PFSK-1 (cell line): ENCODE results near the gene SGIP1.

Source experiments
- POLR2AphosphoS5 ChIP-seq: IDR thresholded peaks from 2 replicates; pipeline ENCODE4 v1.6.1; 2012; ENCODE audit warnings: low read depth, mild to moderate bottlenecking, control low read depth, low read length, moderate library complexity
- SIN3A ChIP-seq: IDR thresholded peaks from 2 replicates; pipeline ENCODE4 v1.6.1; 2012; ENCODE audit warnings: mild to moderate bottlenecking, low read length, moderate library complexity, borderline replicate concordance; ENCODE audit not compliant: insufficient read depth
- TAF1 ChIP-seq: IDR thresholded peaks from 2 replicates; pipeline ENCODE4 v1.6.1; 2012; ENCODE audit warnings: low read length, control low read depth, borderline replicate concordance; ENCODE audit not compliant: insufficient read depth
- TF ChIP-seq, protein P1 (sequence below), 2 experiments: IDR thresholded peaks; 2 replicates each; pipeline versions ENCODE4 v1.6.1 to v1.8.0; 2011 to 2012; ENCODE audit warnings: low read depth in 2 of 2, low read length in 2 of 2, control low read depth in 1 of 2, inconsistent platforms in 1 of 2, mild to moderate bottlenecking in 1 of 2, moderate library complexity in 1 of 2; ENCODE audit not compliant: insufficient read depth in 1 of 2

DNA sequence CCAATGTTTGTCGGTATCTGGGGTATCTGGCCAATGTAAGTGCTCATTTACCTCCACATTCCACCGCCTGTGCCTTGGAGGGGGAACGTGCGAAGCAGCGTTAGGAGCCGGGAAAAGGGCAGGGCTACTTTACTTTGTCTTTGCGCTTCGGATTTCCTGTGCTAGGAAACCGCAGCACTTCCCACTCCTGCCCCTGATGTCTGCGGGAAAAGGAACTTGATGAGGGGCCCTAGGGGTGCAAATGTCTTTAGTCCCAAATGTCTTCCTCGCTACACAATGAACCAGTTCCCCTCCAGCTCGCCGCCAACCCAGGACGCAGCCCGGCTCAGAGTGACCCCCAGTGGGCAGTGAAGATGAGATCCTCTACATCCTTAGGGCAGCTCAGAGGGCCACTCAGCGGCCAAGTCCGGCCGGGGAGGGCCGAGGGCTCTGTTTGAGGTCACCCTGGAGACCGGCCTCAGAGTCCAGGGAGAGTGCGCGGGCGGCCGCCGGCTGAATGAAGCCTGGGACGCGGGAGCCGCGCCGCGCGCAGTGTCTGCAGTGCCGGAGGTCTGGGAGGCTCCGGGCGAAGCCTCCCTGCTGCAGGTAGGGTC, 218.1 kb downstream of the SGIP1 start, which contains the start of gene DYNLT5:
- TF ChIP-seq TAF1 (no peak), POLR2AphosphoS5 (no peak), SIN3A (no peak)
- TF ChIP-seq, protein P1, sequence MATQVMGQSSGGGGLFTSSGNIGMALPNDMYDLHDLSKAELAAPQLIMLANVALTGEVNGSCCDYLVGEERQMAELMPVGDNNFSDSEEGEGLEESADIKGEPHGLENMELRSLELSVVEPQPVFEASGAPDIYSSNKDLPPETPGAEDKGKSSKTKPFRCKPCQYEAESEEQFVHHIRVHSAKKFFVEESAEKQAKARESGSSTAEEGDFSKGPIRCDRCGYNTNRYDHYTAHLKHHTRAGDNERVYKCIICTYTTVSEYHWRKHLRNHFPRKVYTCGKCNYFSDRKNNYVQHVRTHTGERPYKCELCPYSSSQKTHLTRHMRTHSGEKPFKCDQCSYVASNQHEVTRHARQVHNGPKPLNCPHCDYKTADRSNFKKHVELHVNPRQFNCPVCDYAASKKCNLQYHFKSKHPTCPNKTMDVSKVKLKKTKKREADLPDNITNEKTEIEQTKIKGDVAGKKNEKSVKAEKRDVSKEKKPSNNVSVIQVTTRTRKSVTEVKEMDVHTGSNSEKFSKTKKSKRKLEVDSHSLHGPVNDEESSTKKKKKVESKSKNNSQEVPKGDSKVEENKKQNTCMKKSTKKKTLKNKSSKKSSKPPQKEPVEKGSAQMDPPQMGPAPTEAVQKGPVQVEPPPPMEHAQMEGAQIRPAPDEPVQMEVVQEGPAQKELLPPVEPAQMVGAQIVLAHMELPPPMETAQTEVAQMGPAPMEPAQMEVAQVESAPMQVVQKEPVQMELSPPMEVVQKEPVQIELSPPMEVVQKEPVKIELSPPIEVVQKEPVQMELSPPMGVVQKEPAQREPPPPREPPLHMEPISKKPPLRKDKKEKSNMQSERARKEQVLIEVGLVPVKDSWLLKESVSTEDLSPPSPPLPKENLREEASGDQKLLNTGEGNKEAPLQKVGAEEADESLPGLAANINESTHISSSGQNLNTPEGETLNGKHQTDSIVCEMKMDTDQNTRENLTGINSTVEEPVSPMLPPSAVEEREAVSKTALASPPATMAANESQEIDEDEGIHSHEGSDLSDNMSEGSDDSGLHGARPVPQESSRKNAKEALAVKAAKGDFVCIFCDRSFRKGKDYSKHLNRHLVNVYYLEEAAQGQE (IDR thresholded peaks at IDR 0.05; ENCODE audit: insufficient read depth in 1 of 2, low read depth in 2 of 2, low read length in 2 of 2): no peak
